Prostate gland (tissue), 2 donors: Measurements from ENCODE around the gene TNFSF10.
A peak's percentile ranks its signal among the peaks of the same experiment; 100 is the strongest.

Source experiments
- POLR2AphosphoS5 ChIP-seq: sonication (generic); formaldehyde crosslinking; IDR thresholded peaks from one replicate; pipeline ENCODE4 v1.6.1; 2017; ENCODE audit warnings: antibody characterized with exemption
- TF ChIP-seq, protein P1 (sequence below), 4 experiments: fragments of 200-600 bp in 2 of 4; fragments of 450-650 bp in 2 of 4; sonication (generic) in 2 of 4; IDR thresholded peaks; 1 replicate in 3 of 4; 2 replicates in 1 of 4; pipeline ENCODE4 v1.5.1; 2016 to 2019; ENCODE audit warnings: antibody characterized with exemption in 4 of 4, mild to moderate bottlenecking in 2 of 4, moderate library complexity in 2 of 4

DNA sequence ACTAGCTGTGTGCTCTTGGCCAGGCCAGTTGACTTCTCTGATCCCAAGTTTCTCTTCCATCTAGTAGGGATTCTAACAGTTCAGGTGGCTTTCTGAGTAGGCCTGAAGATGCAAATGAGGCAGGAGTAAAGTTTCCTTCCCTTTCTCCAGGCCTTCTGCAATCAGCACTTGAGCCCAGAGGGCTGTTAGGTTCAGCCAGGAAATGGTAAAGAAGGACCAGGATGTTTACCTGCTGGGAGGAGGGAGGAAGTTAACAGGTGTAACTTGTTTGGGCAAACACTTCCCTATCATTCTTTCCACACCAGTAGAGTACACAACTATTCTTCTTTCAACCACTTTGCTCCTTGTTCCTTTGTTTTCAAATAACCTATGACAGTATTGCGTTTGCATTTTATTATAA is 13.3 kb upstream of the TNFSF10 start:
- TF ChIP-seq, protein P1, sequence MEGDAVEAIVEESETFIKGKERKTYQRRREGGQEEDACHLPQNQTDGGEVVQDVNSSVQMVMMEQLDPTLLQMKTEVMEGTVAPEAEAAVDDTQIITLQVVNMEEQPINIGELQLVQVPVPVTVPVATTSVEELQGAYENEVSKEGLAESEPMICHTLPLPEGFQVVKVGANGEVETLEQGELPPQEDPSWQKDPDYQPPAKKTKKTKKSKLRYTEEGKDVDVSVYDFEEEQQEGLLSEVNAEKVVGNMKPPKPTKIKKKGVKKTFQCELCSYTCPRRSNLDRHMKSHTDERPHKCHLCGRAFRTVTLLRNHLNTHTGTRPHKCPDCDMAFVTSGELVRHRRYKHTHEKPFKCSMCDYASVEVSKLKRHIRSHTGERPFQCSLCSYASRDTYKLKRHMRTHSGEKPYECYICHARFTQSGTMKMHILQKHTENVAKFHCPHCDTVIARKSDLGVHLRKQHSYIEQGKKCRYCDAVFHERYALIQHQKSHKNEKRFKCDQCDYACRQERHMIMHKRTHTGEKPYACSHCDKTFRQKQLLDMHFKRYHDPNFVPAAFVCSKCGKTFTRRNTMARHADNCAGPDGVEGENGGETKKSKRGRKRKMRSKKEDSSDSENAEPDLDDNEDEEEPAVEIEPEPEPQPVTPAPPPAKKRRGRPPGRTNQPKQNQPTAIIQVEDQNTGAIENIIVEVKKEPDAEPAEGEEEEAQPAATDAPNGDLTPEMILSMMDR (IDR thresholded peaks at IDR 0.05): no peak
- peak; percentile 83 for TF ChIP-seq POLR2AphosphoS5
